A549 (cell line): Measurements from ENCODE around the gene PFDN5. TPM values are rescaled to one million over a fixed set of nuclear protein-coding genes. Genes with fewer than 3 reads are reported as not detected.

Experiments
- ATAC-seq, 2 experiments: fragments of 200-7000 bp in 1 of 2; fragments of >200 bp in 1 of 2; cut with Nextera tagmentation in 1 of 2; cut with Tn5 transposase in 1 of 2; 3 replicates each; pipeline versions ENCODE4 v1.8.0 to v1.9.1; 2018 to 2020; ENCODE audit warnings: mild to moderate bottlenecking in 1 of 2, moderate library complexity in 1 of 2
- CTCF ChIA-PET: fragments of 300-600 bp; sonication (Branson Sonifier 250); formaldehyde crosslinking; extraction: SDS; loops from one replicate; lab custom pipeline; 2021; ENCODE audit warnings: antibody characterized with exemption, inconsistent platforms; lab: Yijun Ruan, JAX
- POLR2A ChIA-PET: fragments of 350-600 bp; formaldehyde crosslinking; extraction: SDS; loops from one replicate; lab custom pipeline; 2021; ENCODE audit warnings: antibody characterized with exemption, inconsistent platforms; lab: Yijun Ruan, JAX
- DNase-seq, 2 experiments: peaks; one replicate each; pipeline versions ENCODE4 v3.0.0 to v3.0.0-alpha.2; 2011 to 2016; ENCODE audit warnings: low read depth in 1 of 2, low spot score in 1 of 2
- FAIRE-seq: peaks from 2 replicates; lab custom pipeline; 2011; peaks lifted over from hg19 to GRCh38; lab: Jason Lieb, UNC
- H3K27ac ChIP-seq, 2 experiments: fragments of >200 bp; sonication (Bioruptor Twin); formaldehyde crosslinking; 3 replicates each; pipeline ENCODE4 v1.5.1; 2016 to 2017
- H3K4me1 ChIP-seq: fragments of >200 bp; sonication (Bioruptor Twin); formaldehyde crosslinking; 3 replicates; pipeline ENCODE4 v1.6.1; 2016
- H3K4me2 ChIP-seq: fragments of >200 bp; sonication (Bioruptor Twin); formaldehyde crosslinking; 3 replicates; pipeline ENCODE4 v1.6.1; 2016
- H3K4me3 ChIP-seq: fragments of >200 bp; sonication (Bioruptor Twin); formaldehyde crosslinking; 3 replicates; pipeline ENCODE4 v1.5.1; 2016
- H3K9me3 ChIP-seq: fragments of >200 bp; sonication (Bioruptor Twin); formaldehyde crosslinking; 3 replicates; pipeline ENCODE4 v1.6.1; 2016
- BCL3 ChIP-seq: fragments of >200 bp; sonication (Bioruptor Twin); formaldehyde crosslinking; IDR thresholded peaks from 3 replicates; pipeline ENCODE4 v1.6.1; 2016
- CBX2 ChIP-seq: fragments of 200-600 bp; sonication (generic); IDR thresholded peaks from 2 replicates; pipeline ENCODE4 v1.6.1; 2016; ENCODE audit warnings: low read depth, mild to moderate bottlenecking, borderline replicate concordance
- CBX8 ChIP-seq: fragments of 200-600 bp; sonication (generic); IDR thresholded peaks from 2 replicates; pipeline ENCODE4 v1.6.1; 2016
- CHD4 ChIP-seq: fragments of 200-600 bp; sonication (generic); IDR thresholded peaks from 2 replicates; pipeline ENCODE4 v1.6.1; 2016; ENCODE audit warnings: antibody characterized with exemption, mild to moderate bottlenecking, borderline replicate concordance
- E2F6 ChIP-seq: IDR thresholded peaks from 2 replicates; pipeline ENCODE4 v1.6.1; 2012; ENCODE audit warnings: low read depth, borderline replicate concordance
- EHMT2 ChIP-seq: fragments of 200-600 bp; sonication (generic); IDR thresholded peaks from 2 replicates; pipeline ENCODE4 v1.6.1; 2016; ENCODE audit warnings: antibody characterized with exemption, low read depth, mild to moderate bottlenecking, moderate library complexity
- EP300 ChIP-seq, 2 experiments: fragments of >200 bp; sonication (Bioruptor Twin); formaldehyde crosslinking; IDR thresholded peaks; 2 replicates in 1 of 2; 3 replicates in 1 of 2; pipeline ENCODE4 v1.6.1; 2016 to 2017
- FOSB ChIP-seq: fragments of 250-450 bp; sonication (Bioruptor Pico); IDR thresholded peaks from 2 replicates; pipeline ENCODE4 v1.5.0; 2020; ENCODE audit warnings: mild to moderate bottlenecking, moderate library complexity
- FOSL2 ChIP-seq, 2 experiments: fragments of 450-650 bp in 1 of 2; fragments of >200 bp in 1 of 2; sonication (Bioruptor Twin) in 1 of 2; formaldehyde crosslinking; IDR thresholded peaks; 2 replicates each; pipeline versions ENCODE4 v1.5.0 to v1.6.1; 2016 to 2020; ENCODE audit warnings: mild to moderate bottlenecking in 1 of 2, moderate library complexity in 1 of 2
- FOXS1 ChIP-seq: fragments of 250-450 bp; sonication (Bioruptor Pico); IDR thresholded peaks from 2 replicates; pipeline ENCODE4 v1.5.0; 2020; ENCODE audit warnings: mild to moderate bottlenecking, moderate library complexity
- GATA3 ChIP-seq: IDR thresholded peaks from 2 replicates; pipeline ENCODE4 v1.6.1; 2012; ENCODE audit warnings: borderline replicate concordance
- HDAC2 ChIP-seq: fragments of 200-600 bp; sonication (generic); IDR thresholded peaks from 2 replicates; pipeline ENCODE4 v1.6.1; 2016
- HES2 ChIP-seq: fragments of >200 bp; sonication (Bioruptor Twin); formaldehyde crosslinking; IDR thresholded peaks from 2 replicates; pipeline ENCODE4 v1.6.1; 2016
- HEYL ChIP-seq: fragments of 250-450 bp; sonication (Bioruptor Pico); IDR thresholded peaks from 2 replicates; pipeline ENCODE4 v1.8.0; 2021; ENCODE audit warnings: mild to moderate bottlenecking, moderate library complexity
- HOXB5 ChIP-seq: fragments of 250-450 bp; sonication (Bioruptor Pico); IDR thresholded peaks from 2 replicates; pipeline ENCODE4 v1.5.0; 2020; ENCODE audit warnings: mild to moderate bottlenecking, moderate library complexity
- JUN ChIP-seq, 2 experiments: fragments of >200 bp; sonication (Bioruptor Twin); formaldehyde crosslinking; IDR thresholded peaks; 2 replicates in 1 of 2; 3 replicates in 1 of 2; pipeline ENCODE4 v1.6.1; 2016 to 2017
- JUNB ChIP-seq: fragments of >200 bp; sonication (Bioruptor Twin); formaldehyde crosslinking; IDR thresholded peaks from 2 replicates; pipeline ENCODE4 v1.6.1; 2016
- KDM1A ChIP-seq: fragments of 200-600 bp; sonication (generic); IDR thresholded peaks from 2 replicates; pipeline ENCODE4 v1.6.1; 2016; ENCODE audit warnings: low read depth, mild to moderate bottlenecking
- MAFK ChIP-seq: fragments of 450-650 bp; IDR thresholded peaks from 2 replicates; pipeline ENCODE4 v1.6.1; 2014; ENCODE audit not compliant: partially characterized antibody
- MAX ChIP-seq: IDR thresholded peaks from 2 replicates; pipeline ENCODE4 v1.6.1; 2012
- NPAS2 ChIP-seq: fragments of 250-450 bp; sonication (Bioruptor Pico); IDR thresholded peaks from 2 replicates; pipeline ENCODE4 v1.8.0; 2022; ENCODE audit warnings: mild to moderate bottlenecking, moderate library complexity, borderline replicate concordance
- NR3C1 ChIP-seq: fragments of >200 bp; sonication (Bioruptor Twin); formaldehyde crosslinking; IDR thresholded peaks from 3 replicates; pipeline ENCODE4 v1.6.1; 2017
- PBX3 ChIP-seq: IDR thresholded peaks from 2 replicates; pipeline ENCODE4 v1.6.1; 2012
- POLR2A ChIP-seq: IDR thresholded peaks from 2 replicates; pipeline ENCODE4 v1.6.1; 2012; ENCODE audit warnings: mild to moderate bottlenecking, low read length
- POLR2AphosphoS2 ChIP-seq: conservative IDR thresholded peaks from 2 replicates; pipeline ENCODE4 v1.6.1; 2012; ENCODE audit warnings: low read length, improper control_type of control experiment, inconsistent platforms
- RCOR1 ChIP-seq: fragments of 150-350 bp; IDR thresholded peaks from 2 replicates; pipeline ENCODE4 v1.6.1; 2014; ENCODE audit warnings: antibody characterized with exemption, low read length, low read depth
- SMC3 ChIP-seq: fragments of >200 bp; sonication (Bioruptor Twin); formaldehyde crosslinking; IDR thresholded peaks from 3 replicates; pipeline ENCODE4 v1.6.1; 2018; ENCODE audit warnings: inconsistent platforms
- SREBF2 ChIP-seq: fragments of 450-650 bp; IDR thresholded peaks from 2 replicates; pipeline ENCODE4 v1.6.1; 2014; ENCODE audit warnings: mild to moderate bottlenecking, moderate library complexity
- USF2 ChIP-seq: fragments of 450-650 bp; IDR thresholded peaks from 2 replicates; pipeline ENCODE4 v1.6.1; 2014; ENCODE audit warnings: antibody characterized with exemption
- ZSCAN20 ChIP-seq: fragments of 250-450 bp; sonication (Bioruptor Pico); IDR thresholded peaks from 2 replicates; pipeline ENCODE4 v1.8.0; 2022; ENCODE audit warnings: mild to moderate bottlenecking, moderate library complexity
- WGBS: methylation state at CpG from one replicate; pipeline ENCODE4 v1.1.6; 2017; ENCODE audit errors: missing lambda C conversion rate; 5-methylcytosine and 5-hydroxymethylcytosine counted together
- polyA plus RNA-seq, 4 experiments: library from polyadenylated mRNA; depleted of rRNA in 3 of 4; stranded (reverse); fragments of >200 nt; fragmentation: RNase III in 1 of 4; extraction: RNeasy Plus Mini Kit Qiagen cat#74134 plus additional on column Dnase treatment in 1 of 4; gene quantifications; 2 replicates in 3 of 4; 3 replicates in 1 of 4; pipeline ENCODE4 v1.2.3, GENCODE V29; 2011 to 2017

The PFDN5 gene
- polyA plus RNA-seq, 2 of the 4 experiments (the other 2 are of a cell fraction), result 685 to 729 TPM

- CTCF ChIA-PET, result interaction anchor here (0.6 to 2.0 kb wide), 8 partner anchors 10 to 169 kb away, joined by 3 to 7 read pairs (median 3); no protein-coding TSS in a partner anchor
- H3K4me2 ChIP-seq, result no peak overlapping the region
- FAIRE-seq, result no peak
- WGBS, result 61% methylated on average over 3 of the region's 6 CpGs
- H3K9me3 ChIP-seq, result no peaks in the 10 kb centered on the region
- no peak overlapping the region for H3K27ac ChIP-seq
- no peaks in the 10 kb centered on the region for H3K4me1 ChIP-seq
- POLR2A ChIA-PET, result no interaction called here
- DNase-seq, result no peak
- TF ChIP-seq CBX2, result no peak
- TF ChIP-seq PBX3, result no peak
- TF ChIP-seq JUNB, result no peak
- TF ChIP-seq RCOR1, result no peak
- no peak for TF ChIP-seq SMC3
- TF ChIP-seq E2F6, result no peak
- TF ChIP-seq, all 56 proteins: peak for 0
- no peak overlapping the region for H3K4me3 ChIP-seq
- ATAC-seq, result no peak
Measured at GRCh38 chr12:53338916-53339315, 43.6 kb downstream of the PFDN5 start.

GRCh38 chr12:53340398-53340797 lies 45.1 kb downstream of the PFDN5 start:
- H3K27ac ChIP-seq, result no peak overlapping the region
- H3K4me3 ChIP-seq, result no peak overlapping the region
- FAIRE-seq (no peak), DNase-seq (no peak), ATAC-seq (no peak)
- no peak for TF ChIP-seq HES2
- TF ChIP-seq CHD4, result no peak
- no peak for TF ChIP-seq MAX
- no peak for TF ChIP-seq NR3C1
- no peak for TF ChIP-seq RCOR1
- no peak for TF ChIP-seq EP300 (IDR thresholded peaks at IDR 0.05)
- no peak for TF ChIP-seq POLR2A
- TF ChIP-seq HOXB5 (CRISPR knock-in tag), result no peak
- no peak for TF ChIP-seq KDM1A
- no peak for TF ChIP-seq JUN (IDR thresholded peaks at IDR 0.05)
- TF ChIP-seq HDAC2, result no peak
- no peak for TF ChIP-seq GATA3
- TF ChIP-seq NPAS2 (CRISPR knock-in tag), result no peak
- no peak for TF ChIP-seq ZSCAN20 (CRISPR knock-in tag)
- WGBS, result 57% methylated on average over 4 of the region's 9 CpGs
- ChIA-PET POLR2A (no interaction called here), CTCF (interaction anchor here (1.2 to 20.8 kb wide), 5 partner anchors 12 to 168 kb away, joined by 3 to 638 read pairs (median 7); partner anchors contain the start of genes AAAS and SP7)
- no peaks in the 10 kb centered on the region for H3K9me3 ChIP-seq
- peaks cover 4% of the 10 kb centered on the region; the same call in 2 of the 3 replicates for H3K4me1 ChIP-seq
- H3K4me2 ChIP-seq, result no peak overlapping the region

- ChIA-PET CTCF (interaction anchor here (0.8 to 20.8 kb wide), 5 partner anchors 10 to 84 kb away, joined by 3 to 638 read pairs (median 43); partner anchors contain the start of genes AAAS, AMHR2 and SP7), POLR2A (interaction anchor here (0.6 to 2.7 kb wide), 2 partner anchors 17 to 22 kb away, joined by 3 to 51 read pairs; no protein-coding TSS in a partner anchor)
- no peak for ATAC-seq
- DNase-seq, result no peak
- Histone ChIP-seq H3K4me1 (peaks cover 9% of the 10 kb centered on the region; the same call in 2 of the 3 replicates), H3K27ac (no peak overlapping the region), H3K4me3 (no peak overlapping the region), H3K9me3 (no peaks in the 10 kb centered on the region), H3K4me2 (no peak overlapping the region)
- 60% methylated on average over 3 of the region's 3 CpGs for WGBS
- no peak for FAIRE-seq
- TF ChIP-seq MAFK, result no peak
- no peak for TF ChIP-seq POLR2AphosphoS2
- no peak for TF ChIP-seq FOSB (CRISPR knock-in tag)
- no peak for TF ChIP-seq CBX8
- TF ChIP-seq SREBF2, result no peak
- TF ChIP-seq HES2, result no peak
- no peak for TF ChIP-seq EHMT2
- TF ChIP-seq FOXS1 (CRISPR knock-in tag), result no peak
- no peak for TF ChIP-seq BCL3
- no peak for TF ChIP-seq HEYL
- no peak for TF ChIP-seq MAX
- no peak for TF ChIP-seq USF2
- no peak for TF ChIP-seq CHD4
- TF ChIP-seq E2F6, result no peak
- no peak for TF ChIP-seq NPAS2 (CRISPR knock-in tag)
- no peak for TF ChIP-seq FOSL2 (IDR thresholded peaks at IDR 0.05)
- TF ChIP-seq FOSL2 (CRISPR knock-in tag; IDR thresholded peaks at IDR 0.05), result no peak
Measured at GRCh38 chr12:53343449-53343848, 48.1 kb downstream of the PFDN5 start.
